SK-N-MC (cell line): ENCODE data around the gene ARL17A.
"Not testable (repeated sequence)": the region's sequence is repeated elsewhere in the genome, so short reads cannot be mapped to it uniquely, and the experiment has no call there.

Experiments
- DNase-seq: peaks from one replicate; pipeline ENCODE4 v3.0.0-alpha.2; 2011; ENCODE audit warnings: low read depth, low spot score
- H3K27ac ChIP-seq: fragments of 200-600 bp; sonication (generic); 2 replicates; pipeline ENCODE4 v1.5.1; 2016; ENCODE audit warnings: mixed run types
- H3K36me3 ChIP-seq: fragments of 200-600 bp; sonication (generic); 2 replicates; pipeline ENCODE4 v1.6.1; 2017; ENCODE audit warnings: antibody characterized with exemption, low read length, mixed read lengths; ENCODE audit not compliant: insufficient read depth
- H3K4me3 ChIP-seq: fragments of 200-600 bp; sonication (generic); 2 replicates; pipeline ENCODE4 v1.5.1; 2016
- H3K9ac ChIP-seq: fragments of 200-600 bp; sonication (generic); 2 replicates; pipeline ENCODE4 v1.8.0; 2017; ENCODE audit warnings: mixed run types, mixed read lengths; ENCODE audit not compliant: insufficient read length
- H3K9me3 ChIP-seq: fragments of 200-600 bp; sonication (generic); 2 replicates; pipeline ENCODE4 v1.6.1; 2017; ENCODE audit warnings: low read depth, mild to moderate bottlenecking, antibody characterized with exemption, low read length, moderate library complexity, mixed read lengths

ARL17A gene

DNA sequence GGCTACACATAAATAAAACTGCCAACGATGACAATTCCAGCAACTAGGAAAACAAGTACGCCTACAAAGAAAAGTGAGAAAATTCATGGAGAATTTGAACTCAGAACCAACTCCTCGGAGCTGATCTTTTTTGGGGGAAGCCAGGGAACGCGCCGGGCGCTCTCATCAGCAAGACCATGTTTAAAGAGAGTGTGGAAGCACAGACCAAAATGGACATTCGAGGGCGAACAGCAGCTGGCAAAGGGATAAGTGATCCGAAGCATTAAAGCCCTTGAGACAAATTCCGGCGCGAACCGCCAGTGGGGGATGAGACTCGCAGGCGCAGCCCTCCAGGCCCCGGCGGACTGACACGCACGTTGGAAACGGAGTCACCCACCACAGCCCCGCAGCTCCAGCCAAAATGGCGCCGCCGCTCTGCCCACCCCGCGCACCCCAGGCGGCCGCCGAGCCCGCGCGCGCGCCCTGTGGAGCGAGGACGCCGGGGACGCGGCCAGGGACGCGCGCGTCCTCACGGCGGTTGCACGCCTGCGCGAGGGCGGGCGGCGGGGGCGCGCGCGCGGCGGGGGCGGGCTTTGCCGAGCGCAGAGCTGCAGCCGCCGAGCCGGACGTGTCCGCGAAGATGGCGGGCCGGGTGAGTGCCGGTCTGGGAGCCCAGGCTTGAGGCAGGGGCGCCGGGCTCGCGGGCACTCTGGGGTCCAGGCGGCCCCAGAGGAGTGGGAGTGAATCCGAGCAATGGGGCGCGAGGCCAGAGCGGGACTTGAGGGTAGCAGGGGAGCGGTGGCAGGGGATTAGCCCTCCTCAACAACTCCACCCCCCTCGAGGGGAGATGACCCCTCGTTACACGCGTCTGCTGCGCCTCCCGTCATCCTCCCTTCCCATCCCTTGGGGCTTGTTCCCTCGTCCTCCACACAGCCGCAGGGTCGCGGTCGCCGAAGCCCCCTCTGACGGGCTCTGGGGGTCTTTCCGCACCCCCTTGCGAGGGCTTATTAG, 11.0 kb upstream of the ARL17A start, which contains the start of gene NSF:
TSS of gene NSF (plus strand) at position 513 of the 990 bp plus-strand sequence. CDS start at position 620, 107 bp downstream.
- not testable (repeated sequence) for DNase-seq, H3K4me3 ChIP-seq, H3K9ac ChIP-seq, H3K36me3 ChIP-seq, H3K9me3 ChIP-seq, H3K27ac ChIP-seq

DNA sequence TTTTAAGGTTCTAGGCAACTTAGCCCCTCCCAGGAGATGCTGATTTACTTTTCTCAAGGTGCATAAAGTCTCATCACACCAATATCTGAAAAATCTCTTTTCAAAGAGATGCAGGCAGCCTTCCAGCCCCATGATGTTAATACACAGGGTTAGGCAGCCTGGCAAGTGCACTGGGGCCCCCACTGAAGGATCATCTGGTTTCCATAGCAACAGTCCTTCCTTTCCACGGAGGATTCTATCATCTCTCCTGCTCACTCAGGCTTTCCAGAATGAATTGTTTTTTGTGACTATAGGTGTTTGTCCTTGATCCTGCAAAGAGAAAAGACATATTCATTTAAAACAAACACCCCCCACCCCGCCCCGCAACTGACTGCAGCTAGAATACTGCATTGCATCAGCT, 6.0 kb upstream of the ARL17A start:
- not testable (repeated sequence) for H3K9ac ChIP-seq, DNase-seq, H3K27ac ChIP-seq, H3K36me3 ChIP-seq, H3K4me3 ChIP-seq, H3K9me3 ChIP-seq

DNA sequence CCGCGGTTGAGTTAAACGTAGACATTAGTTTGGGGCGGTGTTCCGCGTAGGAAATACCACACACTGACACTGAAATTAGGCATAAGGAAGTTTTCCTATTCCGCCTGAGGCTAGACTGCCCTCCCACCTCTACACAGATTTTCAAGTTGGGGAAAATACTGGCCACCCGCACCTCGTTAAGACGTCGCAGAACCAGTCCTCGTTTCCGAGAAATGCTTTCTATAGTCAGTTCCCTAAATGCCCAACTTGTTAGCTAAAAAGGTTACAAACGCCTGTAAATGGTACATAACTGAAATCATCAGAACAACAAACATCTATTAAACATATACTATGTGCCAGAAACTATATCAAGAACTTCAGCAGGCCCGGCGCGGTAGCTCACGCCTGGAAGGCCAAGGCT, 591 bp upstream of the ARL17A start:
- not testable (repeated sequence) for H3K9me3 ChIP-seq, H3K9ac ChIP-seq, H3K36me3 ChIP-seq, DNase-seq, H3K27ac ChIP-seq
- 0 out of 2 replicates have a peak overlapping the region, but pooled peaks have one; percentile 40 for H3K4me3 ChIP-seq

DNA sequence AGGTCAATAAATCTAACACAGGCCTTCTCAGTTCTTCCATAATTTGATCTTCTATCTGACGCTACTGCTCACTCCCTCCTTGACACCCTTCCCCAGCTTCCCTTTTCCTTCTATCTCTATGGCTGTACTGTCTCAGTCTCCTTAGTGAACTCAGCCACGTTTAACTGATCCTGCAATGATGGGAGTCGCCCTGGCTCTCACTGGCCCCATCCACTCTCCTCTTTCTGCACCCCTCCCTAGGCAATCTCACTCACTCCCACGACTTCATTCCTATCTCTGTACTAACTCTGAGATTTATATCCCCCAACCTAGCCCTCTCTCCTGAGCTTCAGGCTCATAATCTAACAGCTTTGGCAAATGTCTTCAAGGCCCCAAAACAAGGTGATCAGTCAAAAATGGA, 7.7 kb downstream of the ARL17A start:
- H3K9me3 ChIP-seq = not testable (repeated sequence)

DNA sequence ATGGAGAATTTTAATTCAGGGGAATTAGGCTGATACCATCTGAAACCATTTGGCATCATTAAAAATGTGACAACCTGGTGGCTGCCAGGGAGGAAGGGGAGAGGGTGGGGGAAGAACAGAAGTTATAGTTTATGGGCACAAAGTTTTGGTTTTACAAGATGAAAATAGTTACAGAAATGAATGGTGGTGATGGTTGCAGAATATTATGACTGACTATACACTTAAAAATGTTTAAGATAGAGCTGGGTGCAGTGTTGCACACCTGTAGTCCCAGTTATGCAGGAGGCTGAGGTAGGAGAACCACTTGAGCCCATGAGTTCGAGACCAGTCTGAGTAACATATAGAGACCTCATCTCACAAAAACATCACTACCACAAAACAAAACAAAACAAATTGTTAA, 12.5 kb downstream of the ARL17A start:
- H3K27ac ChIP-seq, H3K4me3 ChIP-seq, H3K9me3 ChIP-seq, H3K36me3 ChIP-seq, H3K9ac ChIP-seq, DNase-seq: not testable (repeated sequence)

More for the DNA sequence above, 7.7 kb downstream of the ARL17A start:
- not testable (repeated sequence) for H3K4me3 ChIP-seq, H3K27ac ChIP-seq, H3K9ac ChIP-seq, DNase-seq, H3K36me3 ChIP-seq

DNA sequence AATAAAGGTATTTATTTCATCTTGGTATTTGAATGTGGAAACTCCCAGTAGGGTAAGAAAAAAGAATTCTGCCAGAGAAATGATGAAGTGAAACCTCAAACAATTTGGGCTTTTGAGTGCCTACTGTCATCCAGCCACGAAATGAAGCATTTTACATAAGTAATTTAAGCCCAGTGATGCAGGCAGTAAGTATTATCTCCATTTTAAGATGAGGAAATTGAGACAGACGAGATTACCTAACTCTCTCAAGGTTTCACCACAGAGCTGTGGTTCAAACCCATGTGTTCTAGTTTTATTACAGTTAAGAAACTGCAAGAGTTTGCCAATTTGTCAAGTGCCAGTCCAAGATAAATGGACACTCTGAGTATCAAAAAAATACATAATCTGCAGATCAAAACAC, 13.2 kb downstream of the ARL17A start:
- H3K36me3 ChIP-seq, H3K9ac ChIP-seq, H3K4me3 ChIP-seq, H3K27ac ChIP-seq, H3K9me3 ChIP-seq, DNase-seq: not testable (repeated sequence)

DNA sequence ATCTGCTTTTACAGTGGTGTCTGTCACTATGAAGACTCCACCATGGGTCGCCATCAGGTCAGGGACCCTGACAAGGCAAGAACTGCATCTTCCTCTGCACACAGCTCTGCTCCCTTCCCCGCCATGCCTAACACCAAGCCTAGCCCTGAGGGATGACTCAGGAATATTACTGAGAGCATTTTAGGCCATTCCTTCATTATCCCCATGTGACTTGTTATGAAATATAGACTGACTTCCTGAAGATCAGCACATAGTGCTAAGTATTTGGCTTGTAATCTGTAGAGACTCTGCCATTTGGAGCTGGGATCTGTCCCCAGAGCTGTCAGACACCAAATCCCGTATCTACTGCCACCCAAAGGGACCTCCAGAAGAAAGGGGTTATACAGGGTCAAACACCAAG, 19.4 kb downstream of the ARL17A start:
- DNase-seq, H3K9ac ChIP-seq, H3K36me3 ChIP-seq, H3K9me3 ChIP-seq, H3K27ac ChIP-seq, H3K4me3 ChIP-seq: not testable (repeated sequence)

DNA sequence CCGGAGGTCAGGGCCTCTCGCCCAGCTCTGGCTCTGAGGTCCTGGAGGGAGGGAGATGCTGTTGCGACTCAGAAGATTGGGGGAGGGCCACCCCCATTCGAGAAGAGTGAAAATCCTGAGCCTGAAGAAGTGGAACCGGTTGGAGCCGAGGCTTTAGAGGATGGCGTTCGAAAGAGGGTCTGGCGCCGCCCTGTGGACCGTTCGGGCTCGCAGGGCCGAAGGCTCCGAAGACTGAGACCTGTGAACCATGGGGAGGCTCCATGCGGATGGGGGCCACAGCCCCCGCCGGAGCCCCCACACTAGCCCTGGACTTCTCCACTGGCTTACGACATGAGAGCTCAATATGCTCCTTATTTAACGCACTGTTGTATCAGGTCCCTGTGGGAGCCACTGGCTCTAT, 20.3 kb downstream of the ARL17A start:
- not testable (repeated sequence) for H3K27ac ChIP-seq, H3K36me3 ChIP-seq, H3K9me3 ChIP-seq, DNase-seq, H3K4me3 ChIP-seq, H3K9ac ChIP-seq

DNA sequence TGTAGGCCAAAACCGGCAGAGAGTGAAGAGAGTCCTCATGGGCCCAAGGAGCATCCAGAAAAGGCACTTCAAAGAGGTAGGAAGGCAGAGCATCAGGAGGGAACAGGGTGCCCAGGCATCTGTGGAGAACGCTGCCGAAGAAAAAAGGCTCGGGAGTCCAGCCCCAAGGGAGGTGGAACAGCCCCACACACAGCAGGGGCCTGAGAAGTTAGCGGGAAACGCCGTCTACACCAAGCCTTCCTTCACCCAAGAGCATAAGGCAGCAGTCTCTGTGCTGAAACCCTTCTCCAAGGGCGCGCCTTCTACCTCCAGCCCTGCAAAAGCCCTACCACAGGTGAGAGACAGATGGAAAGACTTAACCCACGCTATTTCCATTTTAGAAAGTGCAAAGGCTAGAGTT, 30.9 kb downstream of the ARL17A start:
- not testable (repeated sequence) for H3K9me3 ChIP-seq, H3K36me3 ChIP-seq, H3K9ac ChIP-seq, DNase-seq, H3K4me3 ChIP-seq, H3K27ac ChIP-seq

DNA sequence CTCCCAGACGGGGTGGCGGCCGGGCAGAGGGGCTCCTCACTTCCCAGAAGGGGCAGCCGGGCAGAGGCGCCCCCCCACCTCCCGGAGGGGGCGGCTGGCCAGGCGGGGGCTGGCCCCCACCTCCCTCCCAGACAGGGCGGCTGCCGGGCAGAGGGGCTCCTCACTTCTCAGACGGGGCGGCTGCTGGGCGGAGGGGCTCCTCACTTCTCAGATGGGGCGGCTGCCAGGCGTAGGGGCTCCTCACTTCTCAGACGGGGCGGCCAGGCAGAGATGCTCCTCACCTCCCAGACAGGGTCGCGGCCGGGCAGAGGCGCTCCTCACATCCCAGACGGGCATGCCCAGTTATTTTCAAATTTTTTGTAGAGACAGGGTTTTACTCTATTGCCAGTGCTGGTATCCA, 44.8 kb downstream of the ARL17A start:
- DNase-seq = not testable (repeated sequence)

DNA sequence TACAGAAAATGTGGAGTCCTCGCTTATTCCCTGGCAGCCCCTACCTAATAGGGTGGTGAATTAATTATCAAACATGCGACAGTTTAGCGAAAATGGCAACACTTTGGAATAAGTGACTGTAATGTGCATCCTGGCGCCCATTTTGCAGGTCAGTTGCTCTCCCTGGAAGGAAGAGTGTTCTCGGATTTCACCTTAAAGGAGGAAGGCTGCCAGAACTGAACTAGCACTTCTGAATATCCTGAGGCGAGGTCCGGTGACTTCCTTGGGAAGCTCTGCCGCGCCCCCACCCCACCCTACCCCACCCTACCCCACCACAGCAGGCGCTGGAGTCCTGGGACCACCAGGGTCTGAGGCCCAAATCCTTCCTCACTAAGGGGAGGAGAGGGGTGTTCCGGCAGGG, 67.3 kb downstream of the ARL17A start, which contains the start of gene LRRC37A2:
TSS of gene LRRC37A2 (plus strand) at position 301 of the 400 bp plus-strand sequence. CDS start 245 bp downstream, outside the sequence.
- not testable (repeated sequence) for H3K27ac ChIP-seq, H3K9ac ChIP-seq, H3K36me3 ChIP-seq, DNase-seq, H3K9me3 ChIP-seq, H3K4me3 ChIP-seq

More for the DNA sequence above, 44.8 kb downstream of the ARL17A start:
- not testable (repeated sequence) for H3K9me3 ChIP-seq, H3K27ac ChIP-seq, H3K4me3 ChIP-seq, H3K36me3 ChIP-seq, H3K9ac ChIP-seq

DNA sequence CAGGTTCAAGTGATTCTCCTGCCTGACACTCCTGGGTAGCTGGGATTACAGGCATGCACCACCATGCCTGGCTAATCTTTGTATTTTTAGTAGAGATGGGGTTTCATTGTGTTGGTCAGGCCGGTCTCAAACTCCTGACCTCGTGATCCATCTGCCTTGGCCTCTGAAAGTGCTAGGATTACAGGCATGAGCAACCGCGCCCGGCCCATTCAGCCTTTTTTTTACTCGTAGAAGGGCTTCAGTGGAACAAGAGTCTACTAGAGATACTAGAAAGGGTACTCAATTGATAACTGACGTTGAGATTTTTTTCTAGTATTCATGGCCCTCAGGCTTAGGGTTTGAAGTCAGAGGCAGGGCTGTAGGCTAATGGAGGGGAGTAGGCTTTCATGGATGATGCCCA, 73.6 kb downstream of the ARL17A start:
- H3K36me3 ChIP-seq, H3K4me3 ChIP-seq: not testable (repeated sequence)

DNA sequence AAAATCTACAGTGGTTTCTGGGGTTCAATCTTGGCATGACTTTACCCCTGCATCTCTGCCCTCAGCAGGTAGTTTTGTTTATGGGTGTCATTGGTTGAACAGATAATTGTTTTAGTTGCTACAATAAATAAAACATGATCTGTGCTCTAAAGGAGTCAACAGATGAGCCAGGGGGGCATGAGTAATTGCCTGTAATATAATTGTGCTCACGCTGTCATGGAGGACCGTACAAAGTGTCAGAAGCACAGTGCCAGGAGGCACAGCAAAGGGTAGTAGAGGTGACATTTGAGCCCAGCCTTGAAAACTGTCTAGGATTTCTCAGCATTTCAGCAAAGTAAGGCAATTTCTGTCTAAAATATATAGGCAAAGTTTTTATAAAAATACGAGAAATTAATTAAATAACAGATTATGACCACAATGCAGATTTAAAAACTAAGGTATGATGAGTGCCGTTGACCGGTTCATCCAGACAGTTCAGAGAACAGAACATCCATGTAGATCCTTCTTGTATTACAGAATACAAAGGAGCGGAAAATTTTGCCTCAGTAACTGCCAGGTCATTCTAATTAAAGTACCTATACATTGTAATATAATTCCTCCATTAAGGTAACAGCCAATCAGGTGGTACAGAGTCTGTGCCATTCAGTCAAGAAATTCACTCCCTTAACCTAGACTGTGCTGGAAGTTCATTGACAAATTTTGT, 79.9 kb downstream of the ARL17A start:
- H3K4me3 ChIP-seq, H3K9ac ChIP-seq, DNase-seq, H3K27ac ChIP-seq, H3K36me3 ChIP-seq, H3K9me3 ChIP-seq: not testable (repeated sequence)

More for the DNA sequence above, 73.6 kb downstream of the ARL17A start:
- not testable (repeated sequence) for H3K9me3 ChIP-seq, H3K27ac ChIP-seq, H3K9ac ChIP-seq, DNase-seq

DNA sequence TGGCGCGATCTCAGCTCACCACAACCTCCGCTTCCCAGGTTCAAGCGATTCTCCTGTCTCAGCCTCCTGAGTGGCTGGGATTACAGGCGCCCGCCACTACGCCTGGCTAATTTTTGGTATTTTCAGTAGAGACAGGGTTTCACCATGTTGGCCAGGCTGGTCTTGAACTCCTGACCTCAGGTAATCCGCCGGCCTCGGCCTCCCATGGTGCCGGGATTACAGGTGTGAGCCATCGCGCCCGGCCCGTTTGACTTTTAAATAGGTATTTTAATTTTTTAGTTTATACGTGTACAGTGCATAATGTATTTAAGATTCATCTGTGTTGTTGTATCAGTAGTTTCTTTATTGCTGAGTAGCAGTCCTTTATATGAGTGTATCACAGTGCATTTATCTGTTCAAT, 87.5 kb downstream of the ARL17A start:
- DNase-seq, H3K9me3 ChIP-seq, H3K9ac ChIP-seq, H3K27ac ChIP-seq, H3K4me3 ChIP-seq, H3K36me3 ChIP-seq: not testable (repeated sequence)
